ENCODE data around the gene PARP1. TPM values are rescaled to one million over a fixed set of nuclear protein-coding genes. Genes with fewer than 3 reads are reported as not detected.
"Not testable (repeated sequence)": the region's sequence is repeated elsewhere in the genome, so short reads cannot be mapped to it uniquely, and the experiment has no call there.

The PARP1 gene
- total RNA-seq, 1 experiment from 2014 or later = 235 TPM

GRCh38 chr1:226436855-226437491 lies 29.1 kb upstream of the PARP1 start:
- Mint-ChIP-seq H3K9me3 (ENCODE audit: unreplicated experiment) (peaks cover 7% of the 10 kb centered on the region), H3K36me3 (ENCODE audit: insufficient read depth, unreplicated experiment) (no peaks in the 10 kb centered on the region), H3K27ac (ENCODE audit: low read depth, unreplicated experiment) (no peak overlapping the region), H3K4me3 (ENCODE audit: unreplicated experiment) (no peak overlapping the region), H3K27me3 (ENCODE audit: insufficient read depth, unreplicated experiment) (peaks cover 58% of the 10 kb centered on the region), H3K4me1 (ENCODE audit: insufficient read depth, unreplicated experiment) (peaks cover 6% of the 10 kb centered on the region)
- intact Hi-C loops (cut with micrococcal nuclease) = no loop called here
- DNase-seq (ENCODE audit: unreplicated experiment) = peak; percentile 89
- no peak for TF ChIP-seq CTCF (IDR thresholded peaks at IDR 0.05; ENCODE audit: unreplicated experiment)
- ChIA-PET CTCF (interaction anchor here (0.8 to 10.2 kb wide), 4 partner anchors 12 to 789 kb away, joined by 3 to 106 read pairs (median 5); no protein-coding TSS in a partner anchor), POLR2A (interaction anchor here (0.6 to 1.7 kb wide), 4 partner anchors 20 to 868 kb away, joined by 3 to 7 read pairs (median 4); partner anchors contain the start of gene PARP1)
- no TSS peak for BruUV-seq (replicated peaks)

- no peak overlapping the region for H3K27ac Mint-ChIP-seq (ENCODE audit: low read depth, unreplicated experiment)
- CTCF ChIA-PET = interaction anchor here (0.8 to 10.2 kb wide), 7 partner anchors 12 to 790 kb away, joined by 3 to 106 read pairs (median 4); partner anchors contain the start of gene PARP1
- H3K36me3 Mint-ChIP-seq (ENCODE audit: insufficient read depth, unreplicated experiment) = no peaks in the 10 kb centered on the region
- no TSS peak for BruUV-seq (replicated peaks)
- peaks cover 6% of the 10 kb centered on the region for H3K4me1 Mint-ChIP-seq (ENCODE audit: insufficient read depth, unreplicated experiment)
- peaks cover 53% of the 10 kb centered on the region for H3K27me3 Mint-ChIP-seq (ENCODE audit: insufficient read depth, unreplicated experiment)
- no peak for DNase-seq (ENCODE audit: unreplicated experiment)
- TF ChIP-seq CTCF (IDR thresholded peaks at IDR 0.05; ENCODE audit: unreplicated experiment) = no peak
- H3K9me3 Mint-ChIP-seq (ENCODE audit: unreplicated experiment) = peaks cover 7% of the 10 kb centered on the region
- intact Hi-C loops (cut with micrococcal nuclease) = no loop called here
- no peak overlapping the region for H3K4me3 Mint-ChIP-seq (ENCODE audit: unreplicated experiment)
- POLR2A ChIA-PET = interaction anchor here (0.6 to 1.7 kb wide), 7 partner anchors 15 to 868 kb away, joined by 3 to 7 read pairs (median 4); partner anchors contain the start of gene PARP1
Measured at GRCh38 chr1:226436472-226436854, 28.6 kb upstream of the PARP1 start.

- CTCF ChIA-PET = interaction anchor here (1.1 to 2.0 kb wide), 3 partner anchors 9 to 110 kb away, joined by 3 to 6 read pairs (median 3); partner anchors contain the start of gene PARP1
- POLR2A ChIA-PET = no interaction called here
- Mint-ChIP-seq H3K36me3 (ENCODE audit: insufficient read depth, unreplicated experiment) (no peaks in the 10 kb centered on the region), H3K4me1 (ENCODE audit: insufficient read depth, unreplicated experiment) (peaks cover 6% of the 10 kb centered on the region), H3K27me3 (ENCODE audit: insufficient read depth, unreplicated experiment) (peaks cover 22% of the 10 kb centered on the region), H3K9me3 (ENCODE audit: unreplicated experiment) (no peaks in the 10 kb centered on the region), H3K27ac (ENCODE audit: low read depth, unreplicated experiment) (no peak overlapping the region), H3K4me3 (ENCODE audit: unreplicated experiment) (no peak overlapping the region)
- TF ChIP-seq CTCF (IDR thresholded peaks at IDR 0.05; ENCODE audit: unreplicated experiment) = no peak
- DNase-seq (ENCODE audit: unreplicated experiment) = no peak
- intact Hi-C loops (cut with micrococcal nuclease) = no loop called here
- no TSS peak for BruUV-seq (replicated peaks)
Measured at GRCh38 chr1:226433341-226433720, 25.4 kb upstream of the PARP1 start.

- H3K4me1 Mint-ChIP-seq (ENCODE audit: insufficient read depth, unreplicated experiment) = peaks cover 6% of the 10 kb centered on the region
- no peak overlapping the region for H3K27ac Mint-ChIP-seq (ENCODE audit: low read depth, unreplicated experiment)
- no peak for TF ChIP-seq CTCF (IDR thresholded peaks at IDR 0.05; ENCODE audit: unreplicated experiment)
- BruUV-seq (replicated peaks) = no TSS peak
- intact Hi-C loops (cut with micrococcal nuclease) = no loop called here
- H3K36me3 Mint-ChIP-seq (ENCODE audit: insufficient read depth, unreplicated experiment) = no peaks in the 10 kb centered on the region
- ChIA-PET POLR2A (no interaction called here), CTCF (interaction anchor here (0.6 to 2.0 kb wide), 4 partner anchors 8 to 110 kb away, joined by 3 to 6 read pairs (median 3); partner anchors contain the start of gene PARP1)
- H3K27me3 Mint-ChIP-seq (ENCODE audit: insufficient read depth, unreplicated experiment) = peaks cover 16% of the 10 kb centered on the region
- DNase-seq (ENCODE audit: unreplicated experiment) = no peak
- no peaks in the 10 kb centered on the region for H3K9me3 Mint-ChIP-seq (ENCODE audit: unreplicated experiment)
- H3K4me3 Mint-ChIP-seq (ENCODE audit: unreplicated experiment) = no peak overlapping the region
Measured at GRCh38 chr1:226432586-226433340, 24.9 kb upstream of the PARP1 start.

- POLR2A ChIA-PET = not testable (repeated sequence)
Measured at GRCh38 chr1:226431898-226432297, 24.0 kb upstream of the PARP1 start.

More at GRCh38 chr1:226431898-226432297, 24.0 kb upstream of the PARP1 start:
- H3K4me1 Mint-ChIP-seq (ENCODE audit: insufficient read depth, unreplicated experiment); DNase-seq (ENCODE audit: unreplicated experiment); H3K9me3 Mint-ChIP-seq (ENCODE audit: unreplicated experiment); BruUV-seq (replicated peaks); intact Hi-C loops (cut with micrococcal nuclease); H3K36me3 Mint-ChIP-seq (ENCODE audit: insufficient read depth, unreplicated experiment); H3K27me3 Mint-ChIP-seq (ENCODE audit: insufficient read depth, unreplicated experiment); CTCF ChIA-PET; H3K27ac Mint-ChIP-seq (ENCODE audit: low read depth, unreplicated experiment); H3K4me3 Mint-ChIP-seq (ENCODE audit: unreplicated experiment): not testable (repeated sequence)

Measured in MCF 10A (cell line).